NCI-H82 treated with DMSO at 0.1 percent for 48 hours (cell line): ENCODE results near the gene KIAA1191.

Source experiments
- DNase-seq: peaks from one replicate; lab custom pipeline; 2025; ENCODE audit not compliant: unreplicated experiment; lab: John Stamatoyannopoulos, UW

The KIAA1191 gene

DNA sequence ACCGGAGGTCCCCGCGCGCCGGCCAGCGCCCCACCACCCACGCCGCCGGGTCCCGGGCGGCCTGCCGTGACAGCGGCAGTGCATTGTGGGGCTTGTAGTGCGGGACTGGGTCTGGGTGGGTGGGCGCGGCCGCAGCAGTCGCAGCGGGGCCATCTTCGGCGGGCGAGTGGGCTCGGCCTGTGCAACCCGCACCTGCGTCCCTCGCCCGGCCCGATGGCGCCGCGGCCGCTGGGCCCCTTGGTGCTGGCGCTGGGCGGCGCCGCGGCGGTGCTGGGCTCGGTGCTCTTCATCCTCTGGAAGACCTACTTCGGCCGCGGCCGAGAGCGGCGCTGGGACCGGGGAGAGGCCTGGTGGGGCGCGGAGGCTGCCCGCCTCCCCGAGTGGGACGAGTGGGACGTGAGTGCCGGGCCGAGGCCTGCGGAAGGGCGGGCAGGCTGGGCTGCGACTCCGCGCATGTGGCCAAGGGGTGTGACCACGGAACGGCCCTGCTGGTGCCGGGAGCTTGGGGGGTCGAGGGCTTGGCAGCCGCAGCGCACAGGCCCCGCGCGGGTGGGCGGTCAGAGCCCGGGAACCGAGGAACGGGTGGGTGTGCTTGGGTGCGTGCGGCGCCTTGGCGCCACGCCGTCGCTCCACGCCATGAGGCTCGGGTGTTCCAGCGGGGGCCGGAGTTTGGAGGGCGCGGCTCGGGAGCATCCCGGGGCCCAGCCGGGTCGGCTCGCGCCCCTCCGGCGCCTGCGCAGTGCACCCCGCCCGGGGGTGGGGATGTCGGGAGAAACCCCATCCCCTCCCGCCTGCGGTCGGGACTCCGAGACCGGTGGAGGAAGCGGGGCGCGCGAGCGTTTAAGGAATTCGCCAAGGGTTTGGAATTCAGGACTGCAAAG, 4.0 kb upstream of the KIAA1191 start, which contains the start of gene ARL10:
Gene ARL10 (plus strand): TSS at position 137 of the 881 bp plus-strand sequence. CDS start 77 bp downstream, at position 214.
- DNase-seq = no peak

DNA sequence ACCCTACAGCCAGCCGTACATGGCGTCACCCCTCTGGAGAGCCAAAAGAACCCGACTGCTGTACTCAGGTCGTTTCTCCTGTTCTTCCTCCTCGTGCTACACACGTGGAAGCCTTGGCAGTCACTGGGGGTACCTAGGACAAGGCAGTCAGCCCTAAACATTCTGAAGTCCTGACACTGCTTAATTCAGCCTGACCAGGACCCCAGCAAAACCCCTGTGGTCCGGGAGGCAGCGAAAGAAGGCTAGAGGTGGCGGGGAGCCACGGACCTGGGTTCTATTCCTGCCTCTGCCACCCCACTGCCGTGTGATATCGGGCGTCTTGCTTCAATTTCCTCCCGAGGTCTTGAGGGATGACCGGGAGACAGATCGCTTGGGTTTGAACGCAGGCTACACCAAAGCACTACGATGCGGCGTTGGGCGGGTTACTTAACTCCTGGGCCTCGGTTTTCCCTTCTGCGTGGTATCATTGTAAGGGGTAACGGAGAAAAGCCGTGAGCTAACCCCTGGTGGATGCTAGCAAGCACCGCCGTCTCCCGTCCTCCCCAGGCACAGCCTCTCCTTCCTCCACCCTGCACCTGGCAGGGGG, 3.3 kb upstream of the KIAA1191 start:
- DNase-seq = no peak

DNA sequence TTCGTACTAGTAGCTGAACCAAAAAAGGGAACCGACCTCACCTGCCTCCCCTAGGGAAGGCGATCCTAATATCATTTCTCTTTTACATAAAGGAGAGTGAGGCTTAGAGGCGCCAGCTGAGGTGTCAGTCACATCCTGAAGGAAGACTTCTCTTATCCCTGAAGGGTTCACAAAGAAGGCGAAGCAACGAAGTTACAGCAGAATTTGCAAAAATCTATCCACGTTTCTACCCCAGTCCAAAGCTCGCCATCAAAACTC, 598 bp upstream of the KIAA1191 start:
- no peak for DNase-seq

DNA sequence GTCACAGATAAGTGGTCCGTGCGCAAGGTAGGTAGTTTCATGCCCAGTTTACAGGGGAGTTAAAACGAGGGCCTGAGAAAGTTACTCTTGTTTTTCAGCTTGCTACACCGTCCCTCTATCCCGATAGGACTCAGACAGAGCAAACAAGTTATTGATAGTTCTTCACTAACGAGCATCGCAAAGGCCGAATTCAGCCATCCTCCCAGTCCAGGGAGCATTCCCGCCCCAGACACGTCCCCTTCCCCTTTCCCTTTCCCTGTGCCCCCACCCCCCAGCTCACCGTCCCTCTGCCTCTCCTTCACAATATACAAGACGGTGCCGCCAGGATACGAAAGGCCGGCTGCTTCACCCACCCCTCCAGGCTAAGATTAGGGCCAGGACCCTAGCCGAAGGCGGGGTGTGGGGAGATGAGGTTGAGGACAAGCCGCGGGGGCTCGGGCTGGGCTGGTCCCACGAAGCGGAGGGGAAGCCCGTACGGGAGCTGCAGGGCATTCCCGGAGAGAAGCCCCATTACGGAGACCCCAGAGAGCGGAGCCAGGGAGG, 599 bp downstream of the KIAA1191 start:
- no peak for DNase-seq

DNA sequence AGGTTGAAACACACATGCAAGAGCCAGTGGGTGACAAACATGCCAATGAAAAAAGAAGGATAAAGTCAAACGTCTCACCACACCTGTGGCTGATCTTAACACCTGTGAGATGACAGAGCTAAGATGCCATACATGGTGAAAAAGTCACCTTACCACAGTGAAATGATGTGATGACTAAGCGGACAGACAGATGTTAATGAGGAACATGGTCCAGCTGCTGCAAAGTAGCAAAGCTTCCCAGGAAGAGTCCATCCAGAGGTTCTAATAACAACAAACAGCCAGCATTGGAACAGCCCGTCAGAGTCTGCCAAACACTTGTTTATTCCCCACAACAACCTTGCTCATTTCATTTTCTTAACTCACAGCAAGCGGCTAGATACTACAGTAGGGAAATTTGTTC, 1.9 kb downstream of the KIAA1191 start:
- DNase-seq = no peak

DNA sequence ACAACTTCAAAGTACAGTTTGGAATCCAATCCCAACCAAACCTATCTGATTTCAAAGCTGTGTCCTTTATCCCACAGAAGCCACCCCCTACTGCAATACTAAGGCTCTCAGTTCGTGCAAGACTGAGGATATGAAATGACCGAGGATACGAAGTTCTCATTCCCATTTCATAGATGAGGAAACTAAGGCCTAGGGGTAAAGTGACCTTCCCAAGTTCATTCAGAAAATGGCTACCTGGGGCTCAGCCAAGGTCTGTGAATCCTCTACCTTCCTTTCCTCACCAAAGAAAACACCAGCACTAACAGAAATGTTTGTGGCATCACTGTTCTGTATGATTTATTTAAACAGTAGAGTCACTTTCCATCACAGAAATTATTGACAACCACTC, 5.4 kb downstream of the KIAA1191 start:
- no peak for DNase-seq

DNA sequence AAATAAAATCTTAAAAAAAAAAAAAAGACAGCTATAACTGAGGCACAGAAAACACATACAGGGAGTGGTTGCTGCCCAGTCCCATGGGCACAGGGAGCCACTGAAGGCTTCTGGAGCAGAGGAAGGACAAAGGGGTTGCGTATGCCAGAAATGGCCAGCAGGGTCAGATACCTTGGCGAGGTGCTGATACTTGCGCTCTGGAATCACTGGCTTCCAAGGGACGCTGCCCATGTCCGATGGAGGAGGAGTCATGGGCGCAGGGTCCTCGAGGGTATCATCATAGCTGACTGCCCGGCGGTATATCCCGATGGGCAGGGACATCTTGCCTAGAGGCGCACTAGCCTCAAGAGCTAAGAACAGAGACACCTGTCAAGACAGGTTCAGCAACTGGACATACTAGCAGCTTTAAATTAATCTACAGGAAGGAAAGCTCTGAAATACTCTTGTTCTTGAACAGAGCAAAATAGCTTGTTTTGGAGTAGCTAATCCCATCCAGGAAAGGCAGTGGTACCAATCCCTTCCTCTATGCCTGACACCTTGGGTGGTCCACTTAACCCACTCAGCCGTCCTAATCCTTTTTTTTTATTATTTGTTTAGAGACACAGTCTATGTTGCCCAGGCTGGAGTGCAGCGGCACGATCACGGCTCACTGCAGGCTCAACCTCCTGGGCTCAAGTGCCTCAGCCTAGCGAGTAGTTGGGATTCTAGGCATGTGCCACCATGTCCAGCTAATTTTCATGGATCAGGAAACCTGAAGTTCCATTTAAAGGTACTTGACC, 6.0 kb downstream of the KIAA1191 start:
- DNase-seq = no peak

DNA sequence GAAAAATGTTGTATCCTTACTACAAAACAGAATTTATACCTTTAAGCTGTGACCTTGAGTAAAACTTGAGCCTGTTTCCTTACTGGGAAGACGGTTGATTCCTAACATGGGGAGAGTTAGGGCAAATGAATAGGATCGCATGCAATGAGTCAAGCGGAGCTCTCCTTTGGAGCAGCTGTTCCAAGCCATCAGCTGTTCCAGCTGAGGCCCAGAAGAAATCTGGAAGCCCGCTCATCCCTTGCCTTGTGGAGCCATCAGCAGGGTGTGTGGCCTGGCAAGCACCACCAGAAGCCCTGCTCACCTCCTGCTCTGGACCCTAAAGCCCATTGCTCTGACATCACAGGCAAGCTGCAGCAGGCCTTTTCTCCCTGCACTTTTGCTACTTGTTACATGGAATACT, 8.0 kb downstream of the KIAA1191 start:
- DNase-seq = no peak

DNA sequence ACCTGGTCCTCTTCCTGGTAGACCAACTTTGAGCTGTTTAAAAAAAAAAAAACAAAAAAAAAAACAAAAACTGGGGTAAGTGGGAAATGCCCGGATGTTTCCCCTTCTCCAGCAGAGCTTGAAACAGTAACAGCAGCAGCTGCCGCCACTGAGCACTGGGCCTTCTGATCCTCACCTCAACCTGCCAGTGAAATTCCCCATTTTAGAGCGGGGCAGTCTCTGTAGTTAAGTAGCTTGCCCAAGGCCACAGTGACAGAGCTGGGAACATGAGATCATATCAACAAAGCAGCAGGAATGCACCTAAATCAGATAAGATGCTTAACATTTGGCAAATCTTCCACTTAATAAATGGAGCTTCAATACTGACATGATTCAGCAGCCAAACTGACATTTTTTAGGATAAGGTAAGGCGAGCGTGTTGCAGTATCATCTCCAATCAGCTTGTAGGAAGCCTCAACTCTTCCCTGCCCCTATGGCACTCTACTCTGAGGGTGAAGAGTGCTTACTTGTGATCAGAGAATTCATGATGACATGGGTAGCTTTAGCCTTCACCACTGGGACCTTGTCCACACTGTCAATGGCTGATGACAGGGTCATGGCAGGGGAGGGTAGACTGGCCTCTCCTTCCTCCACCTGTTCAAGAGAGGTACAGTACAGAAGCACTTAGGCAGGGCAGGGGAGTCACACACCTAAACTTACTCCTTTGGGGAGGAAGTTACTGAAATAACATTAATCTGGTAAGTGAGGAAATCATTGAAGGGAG, 9.3 kb downstream of the KIAA1191 start:
- no peak for DNase-seq

DNA sequence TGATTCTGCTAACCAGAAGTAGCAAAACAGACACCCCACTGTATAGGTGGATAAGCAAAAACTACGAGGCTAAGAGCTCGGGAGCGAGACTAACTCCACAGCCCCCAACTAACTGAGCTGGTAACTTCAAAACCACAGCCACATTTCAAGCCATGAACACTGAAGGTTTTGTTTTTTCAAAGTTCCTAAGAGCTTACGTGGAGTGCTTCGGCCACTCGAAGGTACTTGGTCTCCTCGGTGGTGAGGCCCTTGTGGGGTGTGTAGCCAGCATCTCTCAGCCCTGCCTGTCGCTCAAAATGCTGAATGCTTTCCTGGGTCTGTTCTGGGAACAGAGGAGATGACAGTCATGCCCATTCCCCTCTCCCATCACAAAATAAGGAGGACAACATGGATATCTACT, 11.1 kb downstream of the KIAA1191 start:
- DNase-seq = no peak

DNA sequence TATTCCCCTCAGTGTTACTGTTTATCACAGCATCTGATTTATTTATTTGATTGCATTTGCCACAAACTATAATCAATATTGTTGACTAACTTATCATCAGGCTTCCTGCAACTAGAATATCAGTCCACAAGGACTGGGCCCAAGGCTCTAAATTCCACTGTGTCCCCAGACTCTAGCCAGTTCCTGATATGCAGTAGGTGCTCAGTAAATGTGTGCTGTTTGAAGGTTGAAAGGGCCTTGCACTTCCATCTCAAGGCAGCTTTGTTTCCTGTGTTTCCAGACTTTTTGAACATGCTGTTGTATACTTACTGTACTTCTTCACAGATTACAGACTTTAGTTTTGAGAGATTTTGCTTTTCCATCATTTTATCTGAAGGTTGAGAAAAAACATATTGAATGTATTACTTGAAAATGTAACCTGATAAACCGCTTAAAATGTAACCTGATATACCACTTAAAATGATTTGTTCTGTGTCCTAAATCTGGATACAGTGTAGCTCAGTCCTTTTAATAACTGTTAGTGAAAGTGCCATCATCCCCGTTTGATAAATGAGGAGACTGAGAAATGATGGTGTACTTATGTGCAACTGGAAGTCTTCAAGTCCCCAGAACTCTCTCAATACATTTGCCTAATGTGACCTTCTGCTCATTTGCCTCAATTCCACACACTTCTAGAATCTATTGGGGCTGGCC, 18.7 kb downstream of the KIAA1191 start:
- no peak for DNase-seq

DNA sequence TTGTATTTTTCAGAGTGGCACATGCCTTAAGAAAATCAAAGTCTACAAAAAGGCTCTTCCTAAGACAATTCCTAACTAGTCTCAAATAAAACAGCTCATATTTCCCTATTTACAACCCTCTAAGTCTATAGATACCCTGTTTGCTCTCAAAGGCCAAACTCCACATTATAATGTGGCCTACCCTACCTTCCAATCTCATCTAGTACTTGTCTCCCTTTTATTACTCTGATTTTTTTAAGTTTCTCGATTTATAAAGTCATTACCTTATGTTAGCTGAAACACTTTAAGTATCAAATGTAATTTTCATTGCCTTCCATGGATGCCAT, 19.4 kb downstream of the KIAA1191 start:
- no peak for DNase-seq

DNA sequence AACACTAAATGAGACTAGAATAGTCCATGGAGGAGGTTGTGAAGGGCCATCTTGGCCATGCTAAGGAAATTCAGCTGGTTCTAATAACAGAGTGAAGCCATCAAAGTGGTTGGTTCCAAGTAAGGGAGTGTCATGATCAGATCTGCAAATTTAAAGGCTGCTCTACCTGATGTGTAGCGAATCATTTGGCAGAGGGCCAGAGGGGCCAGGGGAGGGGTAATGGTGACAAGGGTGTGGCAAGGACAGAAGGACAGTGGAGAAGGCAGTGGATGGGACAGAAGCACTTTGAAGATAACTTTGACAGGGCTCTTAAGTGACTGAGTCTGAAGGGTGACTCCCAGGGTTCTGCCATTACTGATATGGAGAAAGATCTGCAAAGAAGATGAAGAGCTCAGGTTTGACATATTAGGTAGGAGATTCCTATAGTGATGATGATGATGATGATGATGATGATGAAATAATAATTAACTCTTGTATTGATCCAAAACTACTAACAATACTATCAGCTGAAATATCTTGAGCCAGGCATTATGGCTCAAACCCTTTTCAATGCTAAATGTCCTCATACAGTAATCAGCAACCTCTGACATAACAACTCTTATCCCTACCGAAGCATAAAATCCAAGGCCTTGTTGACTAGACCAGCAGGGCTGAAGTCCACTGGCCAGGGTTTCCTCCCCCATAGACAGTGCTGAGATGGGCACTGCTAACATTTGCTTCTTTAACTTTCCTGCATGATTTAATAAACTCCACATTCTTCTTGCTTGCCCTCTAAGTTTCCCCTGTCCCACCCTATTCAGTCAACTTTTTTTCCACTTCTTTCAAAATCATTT, 20.0 kb downstream of the KIAA1191 start:
- no peak for DNase-seq

DNA sequence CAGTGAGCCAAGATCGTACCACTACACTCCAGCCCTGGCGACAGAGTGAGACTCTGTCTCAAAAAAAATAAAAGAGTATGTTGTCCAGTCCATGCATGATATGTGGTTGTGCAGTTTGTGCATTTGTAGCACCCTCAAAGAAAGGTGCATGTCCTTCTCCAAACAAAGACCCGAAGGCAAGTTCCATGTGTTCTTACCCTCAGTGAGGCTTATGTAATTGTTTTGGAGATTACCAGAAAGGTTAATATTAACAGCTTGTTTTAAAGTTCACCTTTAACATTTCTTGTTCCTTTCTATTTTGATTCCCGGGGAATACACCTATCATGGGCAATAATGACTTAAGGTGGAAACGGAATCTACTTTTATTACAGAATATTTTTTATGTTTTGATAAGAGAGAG, 22.3 kb downstream of the KIAA1191 start:
- no peak for DNase-seq

DNA sequence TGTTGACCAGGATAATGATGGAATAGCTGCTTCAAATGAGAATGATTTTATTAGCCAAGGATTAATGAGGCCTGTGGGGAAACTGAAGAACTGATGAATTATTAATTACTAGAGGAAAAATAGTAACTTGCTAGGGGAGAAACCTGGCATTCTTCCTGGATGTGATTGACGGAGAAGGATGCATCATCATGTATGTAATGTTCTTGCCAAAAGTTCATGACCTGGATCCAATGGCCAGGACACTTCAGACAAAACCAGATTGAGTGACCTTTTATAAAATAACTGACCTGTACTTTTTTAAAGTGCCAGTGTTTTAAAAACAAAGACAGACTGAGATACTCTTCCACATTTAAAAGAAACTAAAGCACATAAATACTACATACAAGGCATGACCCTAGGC, 23.7 kb downstream of the KIAA1191 start:
- DNase-seq = no peak

DNA sequence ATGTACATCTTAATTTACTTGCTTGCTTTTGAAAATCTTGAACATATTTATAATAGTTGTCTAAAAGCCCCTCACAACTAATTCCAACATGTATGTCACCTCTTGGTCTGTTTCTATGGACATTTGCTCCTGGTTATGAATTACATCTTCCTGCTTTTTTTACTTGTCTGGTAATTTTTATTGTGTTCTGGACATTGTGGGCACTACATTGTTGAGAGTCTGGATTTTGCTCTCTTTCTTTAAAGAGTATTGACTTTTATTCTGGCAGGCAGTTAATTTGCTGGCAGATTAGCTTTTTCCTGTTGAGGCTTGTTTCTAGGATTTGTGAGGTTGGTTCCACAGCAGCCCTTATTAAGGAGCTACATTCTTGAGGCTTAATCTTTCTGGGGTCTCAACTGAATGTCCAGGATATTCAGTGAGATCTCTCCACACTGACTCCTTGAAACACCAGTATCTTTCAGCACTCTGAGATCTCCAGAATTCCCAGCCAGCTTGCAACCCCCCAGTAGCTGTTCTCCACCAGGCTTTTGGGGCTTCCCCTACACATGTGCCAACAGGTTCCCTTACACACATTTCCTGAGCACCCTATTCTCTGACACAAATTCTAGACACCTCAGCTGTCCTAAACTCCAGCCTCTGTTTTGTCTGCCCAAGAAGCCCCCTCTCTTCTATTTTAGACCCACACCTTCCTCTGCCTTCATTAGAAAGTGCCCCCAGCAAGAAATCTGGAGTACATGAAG, 27.4 kb downstream of the KIAA1191 start:
- DNase-seq = no peak

DNA sequence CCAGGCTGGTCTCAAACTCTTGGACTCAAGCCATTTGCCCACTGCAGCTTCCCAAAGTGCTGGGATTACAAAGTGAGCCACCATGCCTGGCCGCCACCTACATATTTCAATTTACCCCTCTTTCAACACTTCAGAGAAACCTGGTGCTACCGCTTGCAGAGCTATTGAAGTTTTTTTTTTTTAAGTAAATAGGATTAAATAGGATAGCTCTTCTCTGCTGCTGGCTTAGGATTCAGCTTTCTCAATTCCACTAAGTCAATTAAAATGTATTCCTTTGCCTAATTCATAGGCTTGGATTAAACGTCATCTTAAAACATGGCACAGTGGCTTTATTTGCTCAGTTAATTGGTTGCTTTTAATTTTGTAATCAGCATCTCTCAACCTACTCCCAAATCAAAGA, 41.0 kb downstream of the KIAA1191 start:
- peak; percentile 96 for DNase-seq

DNA sequence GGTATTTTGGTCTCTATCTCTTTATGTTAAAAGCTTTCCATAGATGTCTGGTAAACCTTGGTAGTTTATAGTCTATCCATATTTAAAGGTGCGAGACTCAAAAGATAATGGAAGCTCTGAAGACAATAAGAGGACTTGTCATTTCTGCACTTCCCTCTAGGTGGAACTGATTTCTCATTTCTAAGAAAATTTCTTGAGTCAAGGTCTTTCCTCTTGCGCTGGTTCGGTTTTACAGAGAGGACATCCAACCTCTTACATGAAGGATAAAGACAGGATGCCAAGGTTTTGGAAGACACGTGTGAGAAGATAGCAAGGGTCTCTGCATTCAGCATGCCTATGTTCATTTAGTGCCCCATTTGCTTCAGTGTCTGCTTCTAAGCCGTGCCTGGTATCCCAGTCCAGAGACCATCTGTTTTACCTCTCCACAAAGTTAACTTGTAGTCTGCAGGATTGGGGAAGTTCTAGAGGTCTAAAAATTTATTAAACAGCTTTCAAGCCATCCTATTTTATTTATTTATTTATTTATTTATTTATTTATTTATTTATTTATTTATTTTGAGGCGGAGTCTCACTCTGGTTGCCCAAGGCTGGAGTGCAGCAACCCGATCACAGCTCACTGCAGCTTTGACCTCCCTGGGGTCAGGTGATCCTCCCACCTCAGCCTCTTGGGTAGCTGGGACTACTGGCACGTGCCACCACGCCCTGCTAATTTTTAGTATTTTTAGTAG, 41.6 kb downstream of the KIAA1191 start:
- DNase-seq = no peak
